Mesenteric fat pad (tissue), 1 donor: Measurements from ENCODE around the gene RBFOX2. TPM values are rescaled to one million over a fixed set of nuclear protein-coding genes. Genes with fewer than 3 reads are reported as not detected.

ENCODE experiments used
- DNase-seq: peaks from one replicate; pipeline ENCODE4 v3.0.0-alpha.2; 2020; ENCODE audit warnings: low spot score
- total RNA-seq: library from RNA; stranded (reverse); fragmentation: NEBNext Ultra II Directional; extraction: Animal tissue kit (Norgen Biotek cat#: 25700); gene quantifications from one replicate; pipeline ENCODE4 v1.2.1, GENCODE V29; 2021
- donor health status: DM: yes; HTN: yes; CAD: no.

RBFOX2 gene
- total RNA-seq, 1 donor from 2014 or later = 50.1 TPM

GRCh38 chr22:35944458-35944857 is 84.2 kb downstream of the RBFOX2 start:
- no peak for DNase-seq

DNA sequence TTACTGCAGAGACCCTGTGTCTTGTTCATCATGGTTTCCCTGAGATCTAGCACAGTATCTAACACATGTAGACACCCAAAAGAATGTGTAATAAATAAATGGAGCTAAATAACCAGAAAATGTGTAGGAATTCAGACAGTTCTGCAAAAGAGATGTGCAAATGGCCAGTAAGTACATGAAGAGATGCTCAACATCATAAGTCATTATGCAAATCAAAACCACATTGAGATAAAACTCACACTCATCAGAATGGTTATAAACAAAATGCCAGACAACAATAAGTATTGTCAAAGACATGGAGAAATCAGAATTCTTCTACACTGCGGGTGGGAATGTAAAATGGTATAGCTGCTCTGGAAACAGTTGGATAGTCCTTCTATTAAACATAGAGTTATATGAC is 88.5 kb downstream of the RBFOX2 start:
- no peak for DNase-seq

GRCh38 chr22:35938226-35938625 is 90.4 kb downstream of the RBFOX2 start:
- no peak for DNase-seq

DNA sequence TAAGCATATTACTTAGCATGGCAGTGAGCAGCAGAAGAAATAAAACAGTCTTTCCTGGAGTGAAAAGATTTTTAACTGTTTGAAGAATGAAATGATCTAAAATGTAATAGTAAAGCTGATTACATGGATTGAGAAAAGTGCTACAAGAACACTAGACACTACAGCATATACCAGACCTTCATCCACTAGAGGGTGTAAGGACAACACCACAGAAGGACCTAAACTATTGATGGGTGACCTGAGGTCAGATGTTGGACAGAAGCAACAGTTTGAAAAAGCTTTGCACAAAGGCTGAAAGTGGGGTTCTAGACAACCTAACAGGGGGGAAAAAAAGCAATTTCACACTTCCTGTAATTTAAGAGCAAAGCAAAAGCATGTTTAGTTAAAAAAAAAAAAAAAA is 97.7 kb downstream of the RBFOX2 start:
- DNase-seq = no peak

DNA sequence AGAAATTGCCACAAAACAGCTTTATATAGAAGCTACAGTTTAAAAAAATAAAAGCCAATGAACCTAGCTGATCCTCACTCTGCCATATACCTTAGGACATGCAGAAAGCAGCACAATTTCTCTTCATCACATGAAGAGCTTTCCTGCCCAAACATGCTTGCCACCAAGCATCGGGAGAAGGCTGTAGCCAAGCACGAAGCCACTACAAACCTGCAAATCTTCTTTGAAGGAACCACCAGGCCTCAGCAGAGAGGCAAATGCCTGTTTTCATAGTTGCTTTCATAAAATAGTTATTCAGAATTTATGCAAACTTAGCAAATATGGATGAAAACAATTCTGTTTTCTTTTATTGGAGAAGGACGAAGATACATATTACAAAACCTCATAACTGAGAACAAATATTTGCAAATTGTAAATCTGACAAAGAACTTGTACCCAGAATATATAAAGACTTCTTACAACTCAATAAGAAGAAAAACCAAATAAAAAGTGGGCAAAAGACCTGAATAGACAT is 100.3 kb downstream of the RBFOX2 start:
- DNase-seq = no peak

DNA sequence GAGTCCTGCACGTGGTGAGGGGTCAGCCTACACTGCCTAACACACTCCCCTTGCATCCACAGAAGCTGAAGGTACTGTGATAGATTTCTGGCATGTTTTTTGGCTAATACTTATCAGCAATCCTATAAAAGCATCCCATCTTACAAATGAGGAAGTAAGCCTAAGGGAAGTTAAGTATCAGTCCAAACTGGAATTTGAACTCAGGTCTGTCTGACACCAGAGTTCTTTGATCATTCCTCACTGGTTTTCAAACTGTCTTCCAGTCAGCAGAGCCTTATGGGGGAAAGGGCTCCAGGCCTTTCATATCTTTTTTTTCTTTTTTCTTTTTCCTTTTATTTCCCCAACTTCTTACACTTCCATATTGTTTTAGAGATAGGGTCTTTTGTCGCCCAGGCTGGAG is 105.6 kb downstream of the RBFOX2 start:
- DNase-seq = no peak

GRCh38 chr22:35921777-35922176 is 106.8 kb downstream of the RBFOX2 start:
- DNase-seq = no peak

DNA sequence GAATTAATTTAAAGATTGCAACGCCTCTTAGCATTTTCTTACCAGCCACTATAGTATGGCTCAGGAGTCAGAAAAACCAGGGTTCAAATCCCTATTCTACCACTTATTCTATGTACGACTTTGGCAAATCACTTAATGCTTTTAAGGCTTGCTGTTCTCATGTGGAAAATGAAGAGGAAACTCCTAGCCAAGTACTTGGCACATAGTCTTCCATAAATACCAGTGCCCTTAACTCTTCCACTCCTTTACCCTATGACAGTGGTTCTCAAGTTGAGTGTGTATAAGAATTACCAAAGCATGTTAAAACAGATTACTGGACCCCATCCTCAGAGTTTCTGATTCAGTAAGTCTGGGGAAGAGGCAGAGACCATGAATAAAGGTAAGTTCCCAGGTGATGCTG is 107.6 kb downstream of the RBFOX2 start:
- no peak for DNase-seq

- no peak for DNase-seq
Observed at GRCh38 chr22:35919002-35919542, 109.6 kb downstream of the RBFOX2 start.

GRCh38 chr22:35918456-35918855 is 110.2 kb downstream of the RBFOX2 start:
- DNase-seq = no peak

DNA sequence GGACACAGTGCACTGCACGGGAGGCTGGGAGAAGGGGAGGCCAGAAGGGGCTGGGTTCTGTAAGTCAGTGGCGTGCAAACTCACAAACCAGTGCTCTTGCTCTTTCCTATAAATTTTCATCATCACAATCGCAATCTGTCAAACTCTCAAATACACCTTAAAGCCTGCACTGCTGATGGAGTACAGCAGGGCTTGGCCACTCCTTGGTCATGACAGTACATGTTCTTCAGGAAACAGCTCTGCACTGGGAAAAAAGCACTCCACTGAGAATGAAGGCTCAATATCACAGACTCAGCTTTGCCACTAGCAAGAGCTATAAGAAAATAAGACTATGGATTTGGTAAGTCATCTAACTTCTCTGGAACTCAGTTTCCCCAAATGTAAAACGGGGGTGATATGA is 111.0 kb downstream of the RBFOX2 start:
- DNase-seq = no peak

DNA sequence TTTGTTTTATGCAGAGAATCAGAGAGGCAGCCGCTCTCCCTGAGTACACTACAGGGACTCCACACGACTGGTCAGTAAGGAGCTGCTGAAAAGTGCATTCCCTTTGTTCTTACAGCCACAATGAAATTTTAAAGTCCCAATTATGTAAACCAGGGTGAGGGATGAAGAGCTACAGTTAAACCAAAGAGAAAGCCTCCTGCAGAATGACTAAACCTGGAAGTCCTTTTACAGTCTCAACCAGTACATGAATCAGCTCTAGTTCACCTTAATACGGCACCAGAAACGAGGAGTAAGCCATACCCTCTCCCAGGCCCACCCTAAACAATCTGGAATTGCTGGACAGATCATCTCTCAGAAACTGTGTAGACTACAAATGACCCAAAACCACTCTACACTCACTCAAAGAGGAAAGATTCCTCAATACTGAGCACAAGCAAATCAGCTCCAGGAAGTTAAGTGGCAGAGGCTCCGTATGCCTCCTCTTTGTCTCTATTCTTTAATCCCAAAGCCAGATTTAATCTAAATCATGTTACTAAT is 113.1 kb downstream of the RBFOX2 start:
- no peak for DNase-seq

DNA sequence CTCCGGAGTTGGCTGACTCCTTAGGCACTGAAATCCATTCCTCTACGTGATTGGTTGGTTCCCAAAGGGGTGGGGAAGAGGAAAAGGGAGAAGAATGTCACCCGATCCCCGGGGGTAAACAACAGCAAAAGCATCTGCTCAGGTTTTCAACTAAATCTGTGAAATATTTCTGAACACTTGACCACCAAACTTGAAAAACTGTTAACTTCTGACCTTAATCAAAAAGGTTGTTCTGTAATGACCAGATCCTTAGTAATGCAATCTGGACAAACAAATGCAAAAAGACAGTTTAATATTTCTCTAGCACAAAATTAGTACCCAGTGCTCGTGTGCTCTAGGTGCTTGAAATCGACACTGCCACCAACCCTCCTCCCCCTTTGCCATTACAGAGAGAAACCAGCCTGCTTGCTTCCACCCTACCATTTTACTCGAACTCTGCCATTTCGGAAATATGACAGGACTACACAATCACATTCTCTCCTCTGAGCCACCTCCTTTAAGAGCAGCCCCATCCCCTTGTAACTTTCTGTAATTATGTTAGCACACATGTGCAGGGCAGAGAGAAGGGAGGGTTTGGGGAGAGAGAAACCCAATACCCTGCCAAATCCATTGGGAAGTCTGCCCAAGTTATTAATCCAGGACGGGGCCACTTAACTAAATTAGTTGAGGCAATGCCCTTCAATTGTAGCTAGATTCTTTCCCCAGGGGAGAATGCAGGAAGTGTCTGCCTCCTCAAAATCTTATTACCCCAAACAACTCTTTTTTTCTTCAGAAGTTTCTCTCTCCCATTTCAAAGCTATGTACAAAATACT is 113.8 kb downstream of the RBFOX2 start:
- DNase-seq = no peak

DNA sequence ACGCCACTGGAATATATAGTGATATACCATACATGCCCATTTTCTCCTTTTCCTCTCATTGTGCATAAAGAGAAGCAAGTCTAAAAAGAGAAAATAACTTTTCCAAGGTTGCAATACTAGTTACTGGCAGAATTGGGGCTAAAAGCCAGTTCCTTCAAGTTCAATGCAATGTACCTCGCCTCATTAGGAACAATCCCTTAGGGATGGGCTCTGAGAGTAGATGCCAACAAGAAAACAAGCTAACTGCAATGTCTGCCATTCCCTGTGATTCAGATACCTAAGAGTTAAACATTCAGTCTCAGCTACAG is 114.3 kb downstream of the RBFOX2 start:
- DNase-seq = no peak

- no peak for DNase-seq
Observed at GRCh38 chr22:35913925-35914324, 114.7 kb downstream of the RBFOX2 start.

GRCh38 chr22:35912658-35913057 is 116.0 kb downstream of the RBFOX2 start:
- DNase-seq = no peak

DNA sequence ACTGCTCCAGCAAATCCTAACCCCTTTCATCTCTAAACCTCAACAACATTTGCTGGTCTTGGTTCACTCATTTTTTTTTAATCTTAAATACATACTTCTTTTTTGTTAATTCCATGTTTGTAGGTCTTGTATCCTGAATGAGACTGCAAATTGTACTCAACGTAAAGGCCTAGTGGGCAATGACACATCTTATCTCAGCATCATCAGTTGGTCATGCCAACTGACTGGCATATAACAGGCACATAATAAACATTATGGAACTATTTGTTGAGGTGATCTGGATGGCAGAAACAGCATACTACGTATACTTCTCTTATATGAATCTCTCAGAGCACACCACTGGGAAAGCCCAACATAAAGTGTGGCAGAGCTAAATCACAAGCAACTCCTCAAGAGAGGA is 116.7 kb downstream of the RBFOX2 start:
- DNase-seq = no peak

DNA sequence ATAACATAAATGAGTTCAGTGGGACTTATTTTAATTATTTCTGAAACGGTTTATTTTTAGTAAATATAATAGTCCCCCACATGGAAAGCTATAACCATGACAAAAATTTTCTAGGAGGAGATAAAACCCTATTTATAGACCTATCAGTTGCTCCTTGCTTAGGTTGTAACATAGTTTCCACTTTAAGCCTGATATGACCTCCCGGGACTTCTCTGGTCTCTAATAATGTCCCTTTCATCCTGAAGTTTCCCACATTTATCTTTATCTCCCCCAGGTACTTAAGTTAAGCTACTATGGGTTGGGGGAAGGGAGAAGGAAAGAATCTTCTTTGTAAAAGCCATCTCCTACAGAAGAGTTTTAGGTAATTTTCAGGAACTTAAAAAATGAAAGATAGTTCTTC is 117.7 kb downstream of the RBFOX2 start:
- no peak for DNase-seq

DNA sequence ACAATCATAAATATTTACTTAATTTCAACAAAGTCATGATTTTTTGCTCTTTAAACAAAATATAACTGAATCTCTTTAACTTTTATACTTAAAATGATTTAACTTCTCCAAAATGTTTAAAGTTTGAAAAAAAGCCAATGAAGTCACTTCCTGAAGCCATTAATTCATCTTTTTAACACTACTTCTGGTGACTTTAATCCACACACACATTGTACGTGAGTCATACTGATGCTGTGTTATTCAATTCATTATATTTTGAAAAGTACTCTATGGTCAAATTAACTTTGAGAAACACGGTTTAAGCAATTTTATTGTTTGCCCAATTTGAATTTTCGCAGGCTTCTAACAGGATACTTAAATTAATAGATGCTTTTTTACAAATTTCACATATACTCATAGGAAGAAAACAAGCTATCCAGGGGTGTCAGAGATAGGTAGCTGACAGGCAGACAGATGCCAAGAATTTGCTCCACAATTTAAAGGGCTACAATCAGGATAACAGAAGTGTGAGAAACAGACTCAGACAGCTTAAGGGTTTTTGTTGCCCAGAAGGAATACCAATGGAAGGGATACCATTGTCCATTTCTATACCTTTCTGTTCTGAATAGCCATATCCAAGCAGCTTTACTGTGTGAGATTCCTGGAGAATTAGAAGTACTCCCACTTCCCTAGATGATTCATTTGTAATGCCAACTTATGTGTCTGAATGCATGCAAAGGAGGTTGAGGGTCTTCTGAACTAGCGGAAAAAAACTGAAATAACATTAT is 118.4 kb downstream of the RBFOX2 start:
- no peak for DNase-seq

DNA sequence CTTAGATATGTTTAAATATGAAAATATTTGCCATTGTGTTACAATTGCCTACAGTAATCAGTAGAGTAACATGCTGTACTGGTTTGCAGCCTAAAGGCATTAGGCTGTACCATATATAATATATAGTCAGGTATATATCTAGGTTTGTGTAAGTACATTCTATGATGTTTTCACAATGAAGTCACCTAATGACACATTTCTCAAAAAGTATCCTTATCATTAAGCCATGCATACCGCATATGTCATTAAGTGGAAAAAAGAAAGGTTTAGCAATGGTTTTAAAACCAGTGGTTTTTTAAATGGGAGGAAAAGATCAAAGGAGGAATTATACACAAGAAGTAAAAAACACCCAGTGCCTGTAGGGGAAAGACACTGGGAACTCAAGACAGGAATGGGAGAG is 122.7 kb downstream of the RBFOX2 start:
- no peak for DNase-seq

- DNase-seq = no peak
Observed at GRCh38 chr22:35904752-35905151, 123.9 kb downstream of the RBFOX2 start.

- DNase-seq = no peak
Observed at GRCh38 chr22:35904336-35904692, 124.3 kb downstream of the RBFOX2 start.
